Left ventricle myocardium inferior (tissue), 1 donor: ENCODE results near the gene TAL2. TPM values are rescaled to one million over a fixed set of nuclear protein-coding genes. Genes with fewer than 3 reads are reported as not detected.

Experiments used
- DNase-seq: peaks from one replicate; pipeline ENCODE4 v3.0.0-alpha.2; 2020
- H3K27ac ChIP-seq: fragments of 200-600 bp; replicated peaks from 2 replicates; pipeline ENCODE4 v1.8.0; 2021
- H3K27me3 ChIP-seq: fragments of 200-600 bp; 2 replicates; pipeline ENCODE4 v1.8.0; 2021; ENCODE audit warnings: low read depth
- H3K36me3 ChIP-seq: fragments of 200-600 bp; 2 replicates; pipeline ENCODE4 v1.8.0; 2021
- H3K4me1 ChIP-seq: fragments of 200-600 bp; 2 replicates; pipeline ENCODE4 v1.8.0; 2021
- H3K4me3 ChIP-seq: fragments of 200-600 bp; 2 replicates; pipeline ENCODE4 v1.8.0; 2021; ENCODE audit warnings: mild to moderate bottlenecking, moderate library complexity
- H3K9me3 ChIP-seq: fragments of 200-600 bp; replicated peaks from 2 replicates; pipeline ENCODE4 v1.8.0; 2021
- CTCF ChIP-seq: fragments of 200-600 bp; IDR thresholded peaks from 2 replicates; pipeline ENCODE4 v1.8.0; 2021; ENCODE audit warnings: antibody characterized with exemption, mild to moderate bottlenecking, borderline replicate concordance
- intact Hi-C: fragments of 100-400 bp; cut with micrococcal nuclease; formaldehyde crosslinking; loops from one replicate; pipeline ENCODE4 v1.11.0; 2022
- total RNA-seq: library from RNA; stranded (reverse); fragmentation: NEBNext Ultra II Directional; extraction: Animal tissue kit (Norgen Biotek cat#: 25700); gene quantifications from one replicate; pipeline ENCODE4 v1.2.1, GENCODE V29; 2021
- donor health status: DM: no; HTN: yes; CAD: no; lungs with severe emphysema.

The TAL2 gene
- total RNA-seq, 1 donor from 2014 or later: not detected

GRCh38 chr9:105694190-105694847, 32.1 kb downstream of the TAL2 start, which contains the start of gene TMEM38B:
TMEM38B (plus strand) TSS chr9:105694541; CDS start chr9:105694661, 120 bp downstream.
- peak within 1 kb of the TSS; percentile 88 for H3K4me3 ChIP-seq
- intact Hi-C loops: no loop called here
- no peak for TF ChIP-seq CTCF
- peaks cover 58% of the 10 kb centered on the region for H3K4me1 ChIP-seq
- peak; percentile 80 for DNase-seq
- H3K27ac ChIP-seq: peak within 1 kb of the TSS; percentile 88
- no peaks in the 10 kb centered on the region for H3K36me3 ChIP-seq
- peaks cover 22% of the 10 kb centered on the region for H3K27me3 ChIP-seq
- H3K9me3 ChIP-seq: no peaks in the 10 kb centered on the region

GRCh38 chr9:105694848-105695581, 32.8 kb downstream of the TAL2 start:
- Histone ChIP-seq H3K4me3 (peak overlapping the region; percentile 88), H3K27me3 (peaks cover 22% of the 10 kb centered on the region), H3K27ac (peak overlapping the region; percentile 88), H3K36me3 (no peaks in the 10 kb centered on the region), H3K9me3 (no peaks in the 10 kb centered on the region), H3K4me1 (peaks cover 63% of the 10 kb centered on the region)
- no peak for TF ChIP-seq CTCF
- peak; percentile 56 for DNase-seq
- intact Hi-C loops: no loop called here

- intact Hi-C loops: no loop called here
- peak overlapping the region; percentile 88 for H3K27ac ChIP-seq
- H3K4me3 ChIP-seq: peak overlapping the region; percentile 88
These were observed 34.0 kb downstream of the TAL2 start for GRCh38 chr9:105696219-105696793.

GRCh38 chr9:105697871-105698270, 35.6 kb downstream of the TAL2 start:
- H3K4me1 ChIP-seq: peaks cover 83% of the 10 kb centered on the region
- DNase-seq: no peak
- no peak overlapping the region for H3K4me3 ChIP-seq
- no peak overlapping the region for H3K27ac ChIP-seq
- intact Hi-C loops: no loop called here
- no peak for TF ChIP-seq CTCF
- peaks cover 11% of the 10 kb centered on the region for H3K27me3 ChIP-seq
- H3K9me3 ChIP-seq: no peaks in the 10 kb centered on the region
- no peaks in the 10 kb centered on the region for H3K36me3 ChIP-seq

More at GRCh38 chr9:105696219-105696793, 34.0 kb downstream of the TAL2 start:
- H3K27me3 ChIP-seq: peaks cover 18% of the 10 kb centered on the region
- H3K9me3 ChIP-seq: no peaks in the 10 kb centered on the region
- no peak for DNase-seq
- TF ChIP-seq CTCF: no peak
- H3K4me1 ChIP-seq: peaks cover 71% of the 10 kb centered on the region
- no peaks in the 10 kb centered on the region for H3K36me3 ChIP-seq

GRCh38 chr9:105698348-105698870, 36.2 kb downstream of the TAL2 start:
- H3K4me1 ChIP-seq: peaks cover 80% of the 10 kb centered on the region
- TF ChIP-seq CTCF: no peak
- no peaks in the 10 kb centered on the region for H3K9me3 ChIP-seq
- no peak overlapping the region for H3K4me3 ChIP-seq
- intact Hi-C loops: no loop called here
- peaks cover 5% of the 10 kb centered on the region for H3K27me3 ChIP-seq
- H3K27ac ChIP-seq: no peak overlapping the region
- no peak for DNase-seq
- no peaks in the 10 kb centered on the region for H3K36me3 ChIP-seq
